Activated CD4-positive, alpha-beta memory T cell treated with anti-CD3 and anti-CD28 coated beads, Interleukin-2, amount 10 ng/mL, durations not matched to agents 7 days and 5 days (primary cell): Measurements from ENCODE around the gene EEF2K. TPM values are rescaled to one million over a fixed set of nuclear protein-coding genes. Genes with fewer than 3 reads are reported as not detected.

ENCODE experiments used
- CTCF ChIA-PET: fragments of 350-600 bp; sonication (Branson Sonifier 250); formaldehyde crosslinking; loops from one replicate; lab custom pipeline; 2021; ENCODE audit warnings: antibody characterized with exemption, inconsistent platforms; lab: Charles Lee
- POLR2A ChIA-PET: fragments of 350-600 bp; sonication (Branson Sonifier 250); formaldehyde crosslinking; loops from one replicate; lab custom pipeline; 2021; ENCODE audit warnings: antibody characterized with exemption; lab: Charles Lee
- DNase-seq: peaks from one replicate; pipeline ENCODE4 v3.0.0-alpha.2; 2020
- H3K27ac Mint-ChIP-seq: one replicate; pipeline ENCODE4 v1.8.0; 2021; ENCODE audit warnings: mild to moderate bottlenecking, mixed read lengths
- H3K27me3 Mint-ChIP-seq: one replicate; pipeline ENCODE4 v1.8.0; 2021; ENCODE audit warnings: mixed read lengths
- H3K36me3 Mint-ChIP-seq: one replicate; pipeline ENCODE4 v1.8.0; 2021; ENCODE audit warnings: low read depth, mixed read lengths
- H3K4me1 Mint-ChIP-seq: one replicate; pipeline ENCODE4 v1.8.0; 2021; ENCODE audit warnings: mixed read lengths
- H3K4me3 Mint-ChIP-seq: one replicate; pipeline ENCODE4 v1.8.0; 2021; ENCODE audit warnings: mild to moderate bottlenecking, mixed read lengths
- H3K9me3 Mint-ChIP-seq: one replicate; pipeline ENCODE4 v1.8.0; 2021; ENCODE audit warnings: mixed read lengths
- total RNA-seq, 2 experiments: library from RNA; stranded (reverse); gene quantifications; one replicate each; pipeline ENCODE4 v1.2.3, GENCODE V29; 2021

The EEF2K gene
- total RNA-seq, 2 experiments from 2014 or later = 22.1 to 24.8 TPM

DNA sequence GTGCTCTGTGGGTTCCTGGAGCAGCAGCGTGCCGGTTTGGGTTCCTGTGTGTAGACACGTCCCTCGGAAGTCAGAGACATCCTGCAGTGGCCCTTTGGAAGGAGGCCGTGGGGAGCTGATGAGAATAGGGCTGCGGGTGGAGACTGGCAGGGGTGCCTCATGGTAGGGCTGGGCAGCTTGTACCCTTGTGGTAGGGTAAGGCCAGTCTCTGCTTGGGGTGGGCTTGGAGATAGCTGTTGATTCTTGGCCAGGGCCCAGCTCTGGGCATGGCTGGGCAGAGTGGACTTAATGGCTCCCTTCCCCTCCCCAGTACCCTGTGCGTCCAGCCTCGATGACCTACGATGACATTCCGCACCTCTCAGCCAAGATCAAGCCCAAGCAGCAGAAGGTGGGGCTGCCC lies 101.8 kb downstream of the EEF2K start:
- POLR2A ChIA-PET = interaction anchor here (1.1 kb wide), 1 partner anchor 9 kb away, joined by 4 read pairs; no protein-coding TSS in a partner anchor
- CTCF ChIA-PET = interaction anchor here (1.3 to 1.4 kb wide), 2 partner anchors 9 to 11 kb away, joined by 5 to 7 read pairs; no protein-coding TSS in a partner anchor
- Mint-ChIP-seq H3K36me3 (peaks cover 29% of the 10 kb centered on the region), H3K27ac (no peak overlapping the region), H3K9me3 (no peaks in the 10 kb centered on the region), H3K4me3 (no peak overlapping the region), H3K4me1 (no peaks in the 10 kb centered on the region), H3K27me3 (no peaks in the 10 kb centered on the region)
- DNase-seq = no peak

DNA sequence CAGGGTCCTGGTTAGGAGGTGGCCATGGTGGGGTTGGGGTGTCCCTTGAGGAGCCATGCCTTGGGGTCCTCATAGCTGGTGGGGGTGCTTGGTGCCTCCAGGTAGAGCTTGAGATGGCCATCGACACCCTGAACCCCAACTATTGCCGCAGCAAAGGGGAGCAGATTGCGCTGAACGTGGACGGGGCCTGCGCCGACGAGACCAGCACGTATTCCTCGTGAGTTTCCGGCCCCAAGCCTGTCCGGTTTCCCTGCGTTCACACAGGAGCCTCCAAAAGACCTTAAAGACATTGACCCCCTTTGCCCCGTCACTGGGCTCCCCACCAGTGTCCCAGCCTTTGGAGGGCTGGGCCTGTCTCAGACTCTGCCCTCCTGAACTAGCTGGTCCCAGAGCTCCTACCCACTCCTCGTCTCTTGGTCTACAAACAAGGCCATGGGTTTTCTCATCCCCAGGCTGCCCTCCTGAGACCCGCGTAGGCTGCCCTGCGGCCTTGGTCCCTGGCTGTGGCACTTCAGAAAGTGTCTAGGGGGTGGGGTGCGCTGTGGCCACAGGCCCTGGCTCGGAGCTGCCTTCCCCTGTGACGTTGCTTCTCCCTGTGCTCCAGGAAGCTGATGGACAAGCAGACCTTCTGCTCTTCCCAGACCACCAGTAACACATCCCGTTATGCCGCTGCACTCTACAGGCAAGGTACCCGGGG lies 102.9 kb downstream of the EEF2K start:
- Mint-ChIP-seq H3K36me3 (peaks cover 29% of the 10 kb centered on the region), H3K4me3 (no peak overlapping the region), H3K9me3 (no peaks in the 10 kb centered on the region), H3K27me3 (no peaks in the 10 kb centered on the region), H3K27ac (no peak overlapping the region), H3K4me1 (no peaks in the 10 kb centered on the region)
- DNase-seq = no peak
- ChIA-PET CTCF (interaction anchor here (0.8 to 2.2 kb wide), 4 partner anchors 8 to 12 kb away, joined by 3 to 10 read pairs (median 5); no protein-coding TSS in a partner anchor), POLR2A (no interaction called here)

DNA sequence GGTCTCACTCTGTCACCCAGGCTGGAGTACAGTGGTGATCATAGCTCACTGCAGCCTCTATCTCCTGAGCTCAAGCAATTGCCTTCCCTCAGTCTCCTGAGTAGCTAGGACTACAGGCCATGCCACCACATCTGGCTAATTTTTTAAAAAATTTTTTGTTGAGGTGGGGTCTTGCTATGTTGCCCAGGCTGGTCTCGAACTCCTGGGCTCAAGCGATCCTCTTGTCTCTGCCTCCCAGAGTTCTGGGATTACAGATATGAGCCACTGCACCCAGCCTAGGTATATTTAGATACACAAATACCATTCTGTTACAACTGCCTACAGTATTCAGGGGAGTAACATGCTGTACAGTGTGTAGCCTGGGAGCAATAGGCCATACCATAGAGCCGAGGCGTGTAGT lies 105.4 kb downstream of the EEF2K start:
- H3K4me3 Mint-ChIP-seq = no peak overlapping the region
- no peak for DNase-seq
- H3K9me3 Mint-ChIP-seq = no peaks in the 10 kb centered on the region
- no peaks in the 10 kb centered on the region for H3K27me3 Mint-ChIP-seq
- H3K36me3 Mint-ChIP-seq = peaks cover 38% of the 10 kb centered on the region
- CTCF ChIA-PET = interaction anchor here (1.4 to 2.2 kb wide), 2 partner anchors 10 to 11 kb away, joined by 6 to 10 read pairs; no protein-coding TSS in a partner anchor
- H3K4me1 Mint-ChIP-seq = no peaks in the 10 kb centered on the region
- no peak overlapping the region for H3K27ac Mint-ChIP-seq
- POLR2A ChIA-PET = no interaction called here

DNA sequence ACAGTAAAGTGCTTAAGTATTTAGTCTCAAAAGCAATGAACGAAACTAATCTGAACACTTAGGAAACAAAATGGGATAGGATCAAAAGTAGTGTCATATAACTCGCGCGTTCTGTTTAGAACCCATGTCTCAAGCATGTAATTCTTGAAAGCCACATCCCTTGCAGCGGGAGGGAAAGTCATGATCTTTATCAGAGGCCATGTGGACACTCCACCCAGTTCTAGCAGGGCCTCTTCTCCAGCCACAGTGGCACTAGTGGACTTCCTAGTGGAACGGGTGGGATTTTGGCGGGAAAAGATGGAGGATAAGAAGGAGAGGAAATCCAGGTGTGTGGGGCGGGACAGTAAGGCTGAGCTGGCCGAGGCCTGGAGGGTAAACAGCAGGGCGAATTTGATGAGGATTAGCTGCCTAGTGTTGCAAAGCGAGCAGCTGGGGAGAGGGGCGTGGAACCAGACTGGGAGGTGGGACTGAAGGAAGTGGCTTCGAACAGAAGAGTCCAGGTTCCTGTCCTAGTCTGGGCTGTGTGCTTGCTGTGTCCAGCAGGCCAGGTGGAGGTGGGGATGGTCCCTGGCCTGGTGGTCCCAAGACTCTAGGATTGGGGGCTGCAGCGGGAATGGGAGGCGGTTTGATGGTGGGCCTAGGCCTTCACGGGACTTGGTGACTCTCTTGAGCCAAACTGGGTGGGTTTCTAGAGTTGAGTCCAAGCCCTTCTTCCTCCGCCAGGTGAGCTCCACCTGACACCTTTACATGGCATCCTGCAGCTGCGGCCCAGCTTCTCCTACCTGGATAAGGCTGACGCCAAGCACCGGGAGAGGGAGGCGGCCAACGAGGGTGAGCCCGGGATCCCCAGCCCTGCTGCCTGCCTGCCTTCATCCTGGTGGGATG lies 107.1 kb downstream of the EEF2K start:
- CTCF ChIA-PET = interaction anchor here (1.2 kb wide), 1 partner anchor 12 kb away, joined by 3 read pairs; no protein-coding TSS in a partner anchor
- Mint-ChIP-seq H3K9me3 (no peaks in the 10 kb centered on the region), H3K4me1 (no peaks in the 10 kb centered on the region), H3K27ac (no peak overlapping the region), H3K27me3 (no peaks in the 10 kb centered on the region), H3K4me3 (no peak overlapping the region), H3K36me3 (peaks cover 36% of the 10 kb centered on the region)
- DNase-seq = no peak
- POLR2A ChIA-PET = no interaction called here

DNA sequence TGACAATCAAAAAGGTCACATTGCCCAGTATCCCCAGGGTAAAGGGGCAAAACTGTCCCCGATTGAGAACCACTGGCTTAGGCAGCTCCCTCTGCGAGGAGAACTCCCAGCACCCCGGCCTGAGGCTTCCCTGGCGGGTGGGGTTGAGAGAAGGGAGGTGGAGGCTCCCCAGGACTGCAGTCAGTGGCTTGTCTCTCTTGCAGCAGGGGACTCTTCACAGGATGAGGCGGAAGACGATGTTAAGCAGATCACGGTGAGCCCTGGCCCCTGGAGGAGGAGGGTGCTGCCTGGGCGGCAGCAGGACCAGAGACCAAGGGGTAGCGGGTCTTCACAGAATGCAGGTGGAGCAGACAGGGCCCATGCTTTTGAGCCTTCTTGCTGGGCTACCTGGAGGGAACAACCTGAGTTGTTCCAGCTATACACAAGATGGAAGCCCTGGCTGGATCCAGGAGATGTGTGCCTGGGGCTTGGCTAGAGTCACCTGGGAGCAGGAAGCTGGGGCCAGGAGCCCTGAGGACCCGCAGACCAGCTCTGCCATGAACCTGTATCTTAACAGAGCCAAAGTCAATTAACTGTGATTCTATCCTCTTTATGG lies 107.9 kb downstream of the EEF2K start:
- CTCF ChIA-PET = interaction anchor here (1.4 kb wide), 1 partner anchor 13 kb away, joined by 3 read pairs; no protein-coding TSS in a partner anchor

DNA sequence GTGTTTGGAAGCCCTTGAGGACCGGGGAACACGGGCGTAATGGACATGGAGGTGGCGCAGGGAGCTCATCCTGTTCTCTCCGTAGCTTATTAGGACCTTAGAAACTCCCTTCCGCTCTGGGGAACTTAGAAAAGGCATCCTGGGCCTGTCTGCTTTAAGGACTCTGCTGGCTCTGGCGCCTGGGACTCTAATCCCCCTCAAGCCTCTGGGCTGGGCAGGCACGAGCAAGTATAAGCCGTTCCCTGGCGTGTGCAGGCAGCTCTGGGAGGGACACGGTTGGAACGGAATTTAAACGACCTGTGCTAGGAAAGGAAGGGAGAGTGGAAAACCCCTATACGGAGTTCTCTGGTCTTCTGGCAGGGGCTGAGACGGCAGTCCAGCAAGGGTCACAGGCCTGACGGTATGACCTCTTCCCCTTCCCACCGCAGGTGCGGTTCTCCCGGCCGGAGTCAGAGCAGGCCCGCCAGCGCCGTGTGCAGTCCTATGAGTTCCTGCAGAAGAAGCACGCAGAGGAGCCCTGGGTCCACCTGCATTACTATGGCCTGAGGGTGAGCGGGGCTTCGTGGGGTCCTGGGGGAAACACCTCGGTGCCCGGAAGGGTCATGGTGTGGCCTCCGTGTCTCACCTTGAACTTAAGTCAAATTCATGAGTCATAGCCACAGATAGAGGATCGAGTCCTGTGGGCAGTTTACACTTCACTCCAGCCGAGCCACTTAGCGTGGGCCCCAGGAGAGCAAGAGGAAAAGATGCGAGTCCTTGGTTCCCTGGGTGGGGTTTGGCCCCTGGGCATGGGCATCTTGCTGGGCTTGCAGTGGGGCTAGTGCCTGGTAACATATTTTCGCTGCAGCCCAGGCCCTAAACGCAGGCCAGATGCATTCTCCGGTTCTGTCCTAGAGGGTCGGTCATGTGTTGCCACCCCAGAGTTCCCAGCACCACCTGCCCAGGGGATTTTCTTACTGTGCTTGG lies 108.9 kb downstream of the EEF2K start:
- Mint-ChIP-seq H3K27ac (no peak overlapping the region), H3K27me3 (no peaks in the 10 kb centered on the region), H3K4me1 (no peaks in the 10 kb centered on the region), H3K36me3 (peaks cover 41% of the 10 kb centered on the region), H3K4me3 (no peak overlapping the region), H3K9me3 (no peaks in the 10 kb centered on the region)
- DNase-seq = no peak
- CTCF ChIA-PET = interaction anchor here (1.4 kb wide), 1 partner anchor 14 kb away, joined by 3 read pairs; no protein-coding TSS in a partner anchor
- POLR2A ChIA-PET = interaction anchor here (1.1 kb wide), 1 partner anchor 15 kb away, joined by 3 read pairs; no protein-coding TSS in a partner anchor

More for the DNA sequence above, 107.9 kb downstream of the EEF2K start:
- Mint-ChIP-seq H3K9me3 (no peaks in the 10 kb centered on the region), H3K36me3 (peaks cover 36% of the 10 kb centered on the region), H3K27ac (no peak overlapping the region), H3K27me3 (no peaks in the 10 kb centered on the region), H3K4me1 (no peaks in the 10 kb centered on the region), H3K4me3 (no peak overlapping the region)
- DNase-seq = no peak
- POLR2A ChIA-PET = interaction anchor here (1.1 kb wide), 1 partner anchor 14 kb away, joined by 3 read pairs; no protein-coding TSS in a partner anchor

DNA sequence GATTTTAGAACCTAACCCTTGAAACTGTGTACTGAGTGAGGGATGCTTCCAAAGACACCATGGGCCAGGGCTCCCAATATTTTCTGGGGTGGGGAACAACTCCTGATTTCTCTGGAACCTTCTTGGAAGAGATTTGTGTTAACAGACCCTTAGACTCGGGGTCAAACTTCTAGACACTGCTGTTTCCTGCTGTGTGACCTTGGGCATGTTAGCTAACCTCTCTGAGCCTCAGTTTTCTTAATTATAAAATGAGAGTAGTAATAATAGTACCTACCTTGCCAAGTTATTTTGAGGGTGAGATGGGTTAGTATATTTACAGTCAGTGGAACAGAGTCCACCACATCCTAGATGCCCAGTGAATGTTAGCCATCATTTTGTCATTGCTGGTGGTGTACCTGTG lies 109.9 kb downstream of the EEF2K start:
- peaks cover 48% of the 10 kb centered on the region for H3K36me3 Mint-ChIP-seq
- CTCF ChIA-PET = no interaction called here
- no peaks in the 10 kb centered on the region for H3K4me1 Mint-ChIP-seq
- no peak overlapping the region for H3K27ac Mint-ChIP-seq
- DNase-seq = no peak
- no peaks in the 10 kb centered on the region for H3K9me3 Mint-ChIP-seq
- no peak overlapping the region for H3K4me3 Mint-ChIP-seq
- POLR2A ChIA-PET = no interaction called here
- H3K27me3 Mint-ChIP-seq = no peaks in the 10 kb centered on the region

DNA sequence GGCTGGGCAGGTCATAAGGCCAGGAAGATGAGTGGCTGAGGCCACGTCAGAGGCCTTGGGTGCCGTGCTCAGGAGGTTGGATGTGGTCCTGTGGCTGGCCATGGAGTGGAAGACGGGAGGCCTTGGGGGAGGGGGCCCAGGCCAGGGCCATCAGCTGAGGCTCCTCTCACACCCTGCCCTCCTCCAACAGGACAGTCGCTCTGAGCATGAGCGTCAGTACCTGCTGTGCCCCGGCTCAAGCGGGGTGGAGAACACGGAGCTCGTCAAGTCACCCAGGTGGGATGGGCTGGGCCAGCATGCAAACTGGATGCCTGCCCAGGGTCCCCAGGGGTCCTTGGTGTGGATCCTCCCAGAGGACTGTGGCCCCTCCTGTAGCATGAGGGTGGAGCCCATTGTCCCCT lies 110.3 kb downstream of the EEF2K start:
- Mint-ChIP-seq H3K4me3 (no peak overlapping the region), H3K36me3 (peaks cover 52% of the 10 kb centered on the region), H3K27me3 (no peaks in the 10 kb centered on the region), H3K27ac (no peak overlapping the region), H3K4me1 (peaks cover 4% of the 10 kb centered on the region), H3K9me3 (no peaks in the 10 kb centered on the region)
- ChIA-PET POLR2A (no interaction called here), CTCF (no interaction called here)
- DNase-seq = no peak

DNA sequence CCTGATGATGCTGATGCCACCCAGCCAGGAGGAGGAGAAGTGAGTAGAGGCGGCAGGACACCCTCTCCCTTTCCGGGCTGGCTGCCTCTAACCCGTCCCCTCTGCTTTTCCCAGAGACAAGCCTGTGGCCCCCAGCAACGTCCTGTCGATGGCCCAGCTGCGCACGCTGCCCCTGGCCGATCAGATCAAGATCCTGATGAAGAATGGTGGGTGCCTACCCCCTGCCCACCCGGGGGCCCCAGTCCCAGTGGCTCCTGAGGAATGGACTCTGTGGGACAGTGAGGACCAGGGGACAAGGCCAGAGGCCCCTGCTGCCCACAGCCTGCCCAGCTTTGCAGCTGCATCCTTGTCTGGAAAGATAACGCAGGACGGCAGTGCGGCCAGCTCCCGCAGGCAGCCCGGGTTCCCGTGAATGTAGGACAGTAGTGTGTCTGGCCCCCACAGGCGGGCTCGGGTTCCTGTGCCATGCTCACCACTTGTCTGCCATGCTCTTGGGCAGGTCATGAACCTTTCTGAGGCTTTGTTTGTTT lies 111.0 kb downstream of the EEF2K start:
- POLR2A ChIA-PET = no interaction called here
- Mint-ChIP-seq H3K4me1 (peaks cover 4% of the 10 kb centered on the region), H3K4me3 (no peak overlapping the region), H3K27ac (no peak overlapping the region), H3K36me3 (peaks cover 50% of the 10 kb centered on the region), H3K9me3 (no peaks in the 10 kb centered on the region), H3K27me3 (no peaks in the 10 kb centered on the region)
- CTCF ChIA-PET = no interaction called here
- DNase-seq = no peak

DNA sequence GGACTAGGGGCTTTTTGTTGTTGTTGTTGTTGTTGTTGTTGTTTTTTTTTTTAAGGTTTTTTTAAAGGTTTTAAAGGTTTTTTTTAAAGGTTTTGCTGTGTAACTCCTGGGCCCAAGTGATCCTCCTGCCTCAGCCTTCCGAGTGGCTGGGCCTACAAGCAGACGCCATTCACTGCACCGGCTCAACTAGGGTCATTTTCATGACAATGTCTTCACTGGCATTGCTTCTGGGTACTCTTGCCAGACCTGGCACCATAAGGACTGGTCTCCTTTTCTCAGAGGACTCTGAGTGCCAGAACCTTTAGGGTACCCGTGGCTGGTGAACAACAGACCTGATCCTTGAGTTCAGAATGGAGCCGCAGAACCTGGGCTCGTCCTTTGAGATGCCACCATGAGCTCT lies 111.5 kb downstream of the EEF2K start:
- DNase-seq = no peak
- H3K9me3 Mint-ChIP-seq = no peaks in the 10 kb centered on the region
- H3K27me3 Mint-ChIP-seq = no peaks in the 10 kb centered on the region
- POLR2A ChIA-PET = no interaction called here
- no peak overlapping the region for H3K4me3 Mint-ChIP-seq
- H3K36me3 Mint-ChIP-seq = peaks cover 52% of the 10 kb centered on the region
- H3K4me1 Mint-ChIP-seq = peaks cover 4% of the 10 kb centered on the region
- H3K27ac Mint-ChIP-seq = no peak overlapping the region
- CTCF ChIA-PET = interaction anchor here (0.7 to 2.1 kb wide), 2 partner anchors 18 to 745 kb away, joined by 3 to 11 read pairs; no protein-coding TSS in a partner anchor

DNA sequence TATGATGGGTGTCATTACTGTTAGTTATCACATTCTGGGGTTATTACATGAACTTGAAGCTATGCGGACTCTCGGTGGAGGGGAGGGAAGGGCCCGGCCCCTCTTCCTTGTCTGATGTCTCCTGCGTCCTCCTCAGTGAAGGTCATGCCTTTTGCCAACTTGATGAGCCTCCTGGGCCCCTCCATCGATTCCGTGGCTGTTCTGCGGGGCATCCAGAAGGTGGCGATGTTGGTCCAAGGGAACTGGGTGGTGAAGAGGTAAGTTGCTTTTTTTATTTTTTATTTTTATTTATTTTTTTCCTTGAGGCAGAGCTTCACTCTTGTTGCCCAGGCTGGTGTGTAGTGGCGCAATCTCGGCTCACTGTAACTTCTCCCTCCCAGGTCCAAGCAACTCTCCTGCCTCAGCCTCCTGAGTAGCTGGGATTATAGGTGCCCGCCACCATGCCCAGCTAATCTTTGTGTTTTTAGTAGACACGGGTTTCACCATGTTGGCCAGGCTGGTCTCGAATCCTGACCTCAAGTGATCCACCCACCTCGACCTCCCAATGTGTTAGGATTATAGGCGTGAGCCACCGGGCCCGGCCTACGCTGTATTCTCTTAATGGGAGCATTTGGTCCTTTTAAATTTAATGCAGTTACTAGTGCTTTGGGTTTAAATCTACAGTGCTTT lies 112.7 kb downstream of the EEF2K start:
- no peaks in the 10 kb centered on the region for H3K9me3 Mint-ChIP-seq
- peaks cover 52% of the 10 kb centered on the region for H3K36me3 Mint-ChIP-seq
- H3K4me3 Mint-ChIP-seq = no peak overlapping the region
- CTCF ChIA-PET = interaction anchor here (0.8 to 2.1 kb wide), 10 partner anchors 10 to 127 kb away, joined by 3 to 11 read pairs (median 4); partner anchors contain the start of gene EEF2K
- POLR2A ChIA-PET = interaction anchor here (0.9 to 1.0 kb wide), 2 partner anchors 55 to 57 kb away, joined by 3 read pairs; no protein-coding TSS in a partner anchor
- H3K27ac Mint-ChIP-seq = no peak overlapping the region
- peak; percentile 70 for DNase-seq
- H3K4me1 Mint-ChIP-seq = peaks cover 4% of the 10 kb centered on the region
- no peaks in the 10 kb centered on the region for H3K27me3 Mint-ChIP-seq
